HepG2 (cell line): ENCODE results near the gene TTC19. TPM values are rescaled to one million over a fixed set of nuclear protein-coding genes. Genes with fewer than 3 reads are reported as not detected.
A peak's percentile ranks its signal among the peaks of the same experiment; 100 is the strongest.

Source experiments
- ATF3 ChIP-seq: sonication (generic); formaldehyde crosslinking; IDR thresholded peaks from 2 replicates; pipeline ENCODE4 v1.4.0; 2020; ENCODE audit warnings: missing genetic modification reagents
- CHCHD3 ChIP-seq: sonication (generic); formaldehyde crosslinking; IDR thresholded peaks from 2 replicates; pipeline ENCODE4 v1.8.0; 2022; ENCODE audit warnings: mild to moderate bottlenecking, missing genetic modification reagents, moderate library complexity
- DBP ChIP-seq: sonication (generic); formaldehyde crosslinking; IDR thresholded peaks from 2 replicates; pipeline ENCODE4 v1.4.0; 2020; ENCODE audit warnings: missing genetic modification reagents; ENCODE audit errors: not compliant biosample characterization
- FOXO1 ChIP-seq: sonication (generic); formaldehyde crosslinking; IDR thresholded peaks from 2 replicates; pipeline ENCODE4 v1.4.0; 2020; ENCODE audit warnings: missing genetic modification reagents
- GPBP1L1 ChIP-seq: sonication (generic); formaldehyde crosslinking; IDR thresholded peaks from 2 replicates; pipeline ENCODE4 v1.5.0; 2020; ENCODE audit warnings: mild to moderate bottlenecking, missing genetic modification reagents
- HMG20A ChIP-seq: IDR thresholded peaks from 2 replicates; pipeline ENCODE4 v1.6.1; 2016; ENCODE audit warnings: borderline replicate concordance
- MIER3 ChIP-seq: IDR thresholded peaks from 2 replicates; pipeline ENCODE4 v1.6.1; 2016; ENCODE audit warnings: missing compliant biosample characterization, borderline replicate concordance
- PBX2 ChIP-seq: IDR thresholded peaks from 2 replicates; pipeline ENCODE4 v1.6.1; 2016; ENCODE audit warnings: control low read depth
- PHF20 ChIP-seq: sonication (generic); formaldehyde crosslinking; IDR thresholded peaks from 2 replicates; pipeline ENCODE4 v1.5.0; 2020; ENCODE audit warnings: mild to moderate bottlenecking, missing genetic modification reagents
- PHF21A ChIP-seq: sonication (generic); formaldehyde crosslinking; IDR thresholded peaks from 2 replicates; pipeline ENCODE4 v1.5.0; 2020; ENCODE audit warnings: mild to moderate bottlenecking, missing genetic modification reagents
- RORA ChIP-seq: sonication (generic); formaldehyde crosslinking; IDR thresholded peaks from 2 replicates; pipeline ENCODE4 v1.5.0; 2020; ENCODE audit warnings: mild to moderate bottlenecking, missing genetic modification reagents, moderate library complexity
- SAP130 ChIP-seq: IDR thresholded peaks from 2 replicates; pipeline ENCODE4 v1.6.1; 2016; ENCODE audit warnings: low read depth
- SIN3A ChIP-seq: IDR thresholded peaks from 2 replicates; pipeline ENCODE4 v1.6.1; 2011; ENCODE audit warnings: low read depth, mild to moderate bottlenecking, control low read depth, low read length, borderline replicate concordance
- TRIM22 ChIP-seq: fragments of 450-650 bp; IDR thresholded peaks from 2 replicates; pipeline ENCODE4 v1.6.1; 2017
- YY1 ChIP-seq: IDR thresholded peaks from 2 replicates; pipeline ENCODE4 v1.6.1; 2011; ENCODE audit warnings: low read length, low read depth, moderate library complexity, mild to moderate bottlenecking; ENCODE audit not compliant: insufficient read depth, insufficient replicate concordance
- ZFYVE20 ChIP-seq: sonication (generic); formaldehyde crosslinking; IDR thresholded peaks from 2 replicates; pipeline ENCODE4 v1.8.0; 2023; ENCODE audit warnings: low read depth, mild to moderate bottlenecking, moderate library complexity, missing genetic modification reagents, borderline replicate concordance
- ZMAT3 ChIP-seq: sonication (generic); formaldehyde crosslinking; conservative IDR thresholded peaks from 2 replicates; pipeline ENCODE4 v1.7.0; 2021; ENCODE audit warnings: missing genetic modification reagents
- ZNF124 ChIP-seq: sonication (generic); formaldehyde crosslinking; IDR thresholded peaks from 2 replicates; pipeline ENCODE4 v1.4.0; 2020; ENCODE audit warnings: missing genetic modification reagents
- ZNF232 ChIP-seq: sonication (generic); formaldehyde crosslinking; IDR thresholded peaks from 2 replicates; pipeline ENCODE4 v1.4.0; 2020; ENCODE audit warnings: missing genetic modification reagents, borderline replicate concordance
- ZNF382 ChIP-seq: sonication (generic); formaldehyde crosslinking; IDR thresholded peaks from 2 replicates; pipeline ENCODE4 v1.5.0; 2020; ENCODE audit warnings: missing genetic modification reagents, mild to moderate bottlenecking, borderline replicate concordance
- ZNF501 ChIP-seq: sonication (generic); formaldehyde crosslinking; IDR thresholded peaks from 2 replicates; pipeline ENCODE4 v1.5.1; 2020; ENCODE audit warnings: mild to moderate bottlenecking, moderate library complexity, missing genetic modification reagents
- ZNF503 ChIP-seq: sonication (generic); formaldehyde crosslinking; IDR thresholded peaks from 2 replicates; pipeline ENCODE4 v1.4.0; 2020; ENCODE audit warnings: missing genetic modification reagents
- ZNF703 ChIP-seq: sonication (generic); formaldehyde crosslinking; IDR thresholded peaks from 2 replicates; pipeline ENCODE4 v1.5.1; 2020; ENCODE audit warnings: missing genetic modification reagents, mild to moderate bottlenecking, moderate library complexity, borderline replicate concordance
- ZNF883 ChIP-seq: sonication (generic); formaldehyde crosslinking; IDR thresholded peaks from 2 replicates; pipeline ENCODE4 v1.5.1; 2020; ENCODE audit warnings: mild to moderate bottlenecking, missing genetic modification reagents; ENCODE audit errors: not compliant biosample characterization
- polyA plus RNA-seq, 8 experiments: library from polyadenylated mRNA; depleted of rRNA in 3 of 8; stranded (reverse) in 7 of 8; unstranded in 1 of 8; fragments of >200 nt; fragmentation: Illumina TruSeq in 4 of 8; extraction: Trizol in 4 of 8; gene quantifications; 2 replicates each; pipeline versions ENCODE4 v1.2.1 to v1.2.3, GENCODE V29; 2011 to 2016; ENCODE audit warnings: low read depth in 4 of 8, missing spikeins in 1 of 8, mixed read lengths in 1 of 8; ENCODE audit not compliant: insufficient read depth in 1 of 8
- total RNA-seq, 5 experiments: library from RNA; depleted of rRNA; stranded (reverse); fragments of >200 nt; fragmentation: Illumina TruSeq; extraction: Trizol; gene quantifications; 2 replicates each; pipeline ENCODE4 v1.2.3, GENCODE V29; 2016; ENCODE audit warnings: low read depth in 1 of 5

Gene TTC19
- total and polyA plus RNA-seq, 2 of the 13 experiments (the other 11 are each of a cell fraction or from before 2014, with no cell fraction given): 4.4 to 24.3 TPM

- TF ChIP-seq SIN3A (no peak), ZNF232 (no peak), ZNF382 (CRISPR knock-in tag) (no peak), TRIM22 (no peak), FOXO1 (CRISPR knock-in tag) (no peak), SAP130 (peak; percentile 70), PBX2 (peak; percentile 86), CHCHD3 (CRISPR knock-in tag) (no peak), RORA (CRISPR knock-in tag) (no peak), ZNF124 (CRISPR knock-in tag) (no peak), ZNF503 (CRISPR knock-in tag) (peak; percentile 40; the same call in 1 of the 2 replicates), GPBP1L1 (CRISPR knock-in tag) (no peak), MIER3 (CRISPR knock-in tag) (peak; percentile 34; the same call in 1 of the 2 replicates), ZNF883 (CRISPR knock-in tag) (no peak), YY1 (no peak), ZNF703 (CRISPR knock-in tag) (no peak), ZMAT3 (no peak), ATF3 (CRISPR knock-in tag) (no peak), DBP (CRISPR knock-in tag) (no peak), PHF20 (CRISPR knock-in tag) (0 out of 2 replicates have a peak, but pooled peaks have one; percentile 36), ZFYVE20 (no peak), HMG20A (CRISPR knock-in tag) (peak; percentile 55; the same call in 1 of the 2 replicates), PHF21A (peak; percentile 55; the same call in 1 of the 2 replicates), ZNF501 (peak; percentile 69; the same call in 1 of the 2 replicates)
These were observed 33.3 kb upstream of the TTC19 start (continued) for GRCh38 chr17:15966183-15966878.
